HepG2 (cell line): ENCODE measurements around the gene ZAR1L. TPM values are rescaled to one million over a fixed set of nuclear protein-coding genes. Genes with fewer than 3 reads are reported as not detected.

Source experiments
- ATAC-seq: fragments of 200-7000 bp; cut with Tn5 transposase; 3 replicates; pipeline ENCODE4 v1.9.1; 2020; ENCODE audit warnings: mild to moderate bottlenecking, moderate library complexity
- BruUV-seq: library from RNA; stranded (reverse); fragments of 400-500 nt; replicated peaks from 2 replicates; lab custom pipeline; 2021; lab: Mats Ljungman, UMichigan
- CTCF ChIA-PET: fragments of 300-600 bp; formaldehyde crosslinking; extraction: SDS; loops from one replicate; lab custom pipeline; 2021; ENCODE audit warnings: low total read pairs, inconsistent platforms, low intra/inter-chr PET ratio; lab: Yijun Ruan, JAX
- POLR2A ChIA-PET: fragments of 350-600 bp; sonication (Branson Sonifier 250); formaldehyde crosslinking; loops from one replicate; lab custom pipeline; 2020; ENCODE audit warnings: antibody characterized with exemption, inconsistent platforms; lab: Yijun Ruan, JAX
- DNase-seq: peaks from one replicate; pipeline ENCODE4 v3.0.0-alpha.2; 2015; ENCODE audit warnings: low spot score
- FAIRE-seq: peaks from 3 replicates; lab custom pipeline; 2011; peaks lifted over from hg19 to GRCh38; lab: Jason Lieb, UNC
- H2AFZ ChIP-seq: one replicate; pipeline ENCODE4 v1.6.1; 2011; ENCODE audit warnings: low read length, inconsistent platforms
- H3K27ac ChIP-seq: fragments of 300-600 bp; 3 replicates; pipeline ENCODE4 v1.8.0; 2011; ENCODE audit warnings: mixed run types, mild to moderate bottlenecking, mixed read lengths, low read length, inconsistent platforms; ENCODE audit not compliant: insufficient read depth; ENCODE audit errors: extremely low read length
- H3K27me3 ChIP-seq, 2 experiments: fragments of 200-600 bp in 1 of 2; 2 replicates in 1 of 2; 3 replicates in 1 of 2; pipeline versions ENCODE4 v1.6.0 to v1.8.0; 2011; ENCODE audit warnings: low read length in 2 of 2, mild to moderate bottlenecking in 2 of 2, moderate library complexity in 2 of 2, inconsistent platforms in 1 of 2; ENCODE audit not compliant: insufficient read depth in 2 of 2, control insufficient read depth in 1 of 2
- H3K36me3 ChIP-seq, 2 experiments: fragments of 200-600 bp in 1 of 2; replicated peaks in 1 of 2; 2 replicates in 1 of 2; 3 replicates in 1 of 2; pipeline versions ENCODE4 v1.5.1 to v1.8.0; 2011; ENCODE audit warnings: low read length in 2 of 2, inconsistent platforms in 1 of 2; ENCODE audit not compliant: insufficient read depth in 2 of 2, control insufficient read depth in 1 of 2
- H3K4me1 ChIP-seq: 2 replicates; pipeline ENCODE4 v1.5.1; 2012; ENCODE audit warnings: low read length, inconsistent platforms; ENCODE audit not compliant: insufficient read depth
- H3K4me2 ChIP-seq: 2 replicates; pipeline ENCODE4 v1.6.0; 2011; ENCODE audit warnings: low read depth, low read length, inconsistent platforms
- H3K4me3 ChIP-seq, 3 experiments: fragments of 200-600 bp in 1 of 3; sonication (generic), shearing (Covaris generic) in 1 of 3; replicated peaks in 1 of 3; 2 replicates each; pipeline ENCODE4 v1.5.1; 2011 to 2016; ENCODE audit warnings: low read length in 3 of 3, inconsistent platforms in 2 of 3, low read depth in 2 of 3, mild to moderate bottlenecking in 2 of 3, control low read depth in 1 of 3, mixed read lengths in 1 of 3; ENCODE audit not compliant: insufficient read depth in 1 of 3
- H3K79me2 ChIP-seq: one replicate; pipeline ENCODE4 v1.6.1; 2011; ENCODE audit warnings: low read length, inconsistent platforms; ENCODE audit not compliant: insufficient read depth
- H3K9ac ChIP-seq: 2 replicates; pipeline ENCODE4 v1.6.0; 2011; ENCODE audit warnings: mild to moderate bottlenecking, low read depth, low read length, inconsistent platforms; ENCODE audit not compliant: insufficient read depth
- H3K9me3 ChIP-seq: 2 replicates; pipeline ENCODE4 v1.5.1; 2012; ENCODE audit warnings: mild to moderate bottlenecking, low read length
- H4K20me1 ChIP-seq: 2 replicates; pipeline ENCODE4 v1.6.0; 2011; ENCODE audit warnings: inconsistent platforms, mild to moderate bottlenecking, low read length, moderate library complexity; ENCODE audit not compliant: insufficient read depth
- BRCA1 ChIP-seq: sonication (generic); formaldehyde crosslinking; IDR thresholded peaks from 2 replicates; pipeline ENCODE4 v1.4.0; 2020; ENCODE audit warnings: missing genetic modification reagents
- CBFB ChIP-seq: sonication (generic); formaldehyde crosslinking; IDR thresholded peaks from 2 replicates; pipeline ENCODE4 v1.4.0; 2020; ENCODE audit warnings: missing genetic modification reagents
- CCDC6 ChIP-seq: sonication (generic); formaldehyde crosslinking; IDR thresholded peaks from 2 replicates; pipeline ENCODE4 v1.8.1; 2022; ENCODE audit warnings: mild to moderate bottlenecking, missing genetic modification reagents, moderate library complexity
- KAT7 ChIP-seq: IDR thresholded peaks from 2 replicates; pipeline ENCODE4 v1.6.1; 2018; ENCODE audit warnings: borderline replicate concordance, missing compliant biosample characterization
- KIAA2018 ChIP-seq: sonication (generic); formaldehyde crosslinking; IDR thresholded peaks from 2 replicates; pipeline ENCODE4 v1.5.0; 2020; ENCODE audit warnings: mild to moderate bottlenecking, missing genetic modification reagents, borderline replicate concordance
- PAX8 ChIP-seq: sonication (generic); formaldehyde crosslinking; IDR thresholded peaks from 2 replicates; pipeline ENCODE4 v1.8.0; 2022; ENCODE audit warnings: mild to moderate bottlenecking, missing genetic modification reagents, borderline replicate concordance
- TBL1XR1 ChIP-seq: fragments of 150-350 bp; IDR thresholded peaks from 2 replicates; pipeline ENCODE4 v1.6.1; 2014; ENCODE audit warnings: borderline replicate concordance, low read length; ENCODE audit not compliant: partially characterized antibody
- TP53 ChIP-seq: sonication (generic); formaldehyde crosslinking; conservative IDR thresholded peaks from 2 replicates; pipeline ENCODE4 v1.4.0; 2020; ENCODE audit warnings: missing genetic modification reagents
- ZNF225 ChIP-seq: sonication (generic); formaldehyde crosslinking; IDR thresholded peaks from 2 replicates; pipeline ENCODE4 v1.4.0; 2020; ENCODE audit warnings: mild to moderate bottlenecking, missing genetic modification reagents
- WGBS: methylation state at CpG from one replicate; pipeline ENCODE4 v1.1.6; 2017; ENCODE audit warnings: low lambda C conversion rate; 5-methylcytosine and 5-hydroxymethylcytosine counted together
- in situ Hi-C: cut with HindIII; loops from 2 replicates; pipeline ENCODE4 v1.10.0; 2017; ENCODE audit warnings: low pct_unique_long_range_greater_than_20kb; ENCODE audit not compliant: extremely low pct_ligation_motif_present
- intact Hi-C: fragments of 100-400 bp; cut with micrococcal nuclease; formaldehyde crosslinking; loops from one replicate; pipeline ENCODE4 v1.10.0; 2022; ENCODE audit not compliant: unreplicated experiment
- polyA plus RNA-seq, 8 experiments: library from polyadenylated mRNA; depleted of rRNA in 3 of 8; stranded (reverse) in 7 of 8; unstranded in 1 of 8; fragments of >200 nt; fragmentation: Illumina TruSeq in 4 of 8; extraction: Trizol in 4 of 8; gene quantifications; 2 replicates each; pipeline versions ENCODE4 v1.2.1 to v1.2.3, GENCODE V29; 2011 to 2016; ENCODE audit warnings: low read depth in 4 of 8, missing spikeins in 1 of 8, mixed read lengths in 1 of 8; ENCODE audit not compliant: insufficient read depth in 1 of 8
- total RNA-seq, 5 experiments: library from RNA; depleted of rRNA; stranded (reverse); fragments of >200 nt; fragmentation: Illumina TruSeq; extraction: Trizol; gene quantifications; 2 replicates each; pipeline ENCODE4 v1.2.3, GENCODE V29; 2016; ENCODE audit warnings: low read depth in 1 of 5
- TF ChIP-seq, protein P1 (sequence below): sonication (generic); formaldehyde crosslinking; IDR thresholded peaks from 2 replicates; pipeline ENCODE4 v1.4.0; 2020; ENCODE audit warnings: missing genetic modification reagents
- TF ChIP-seq, protein P2 (sequence below): sonication (generic); formaldehyde crosslinking; IDR thresholded peaks from 2 replicates; pipeline ENCODE4 v1.4.0; 2020; ENCODE audit warnings: missing genetic modification reagents

The ZAR1L gene
- total and polyA plus RNA-seq, 2 of the 13 experiments (the other 11 are each of a cell fraction or from before 2014, with no cell fraction given) = 0.09 TPM; not detected in 1

- Histone ChIP-seq H3K9ac (no peak overlapping the region), H2AFZ (no peak overlapping the region), H3K4me3 (no peak overlapping the region), H4K20me1 (no peaks in the 10 kb centered on the region), H3K4me2 (no peak overlapping the region), H3K4me1 (peaks cover 29% of the 10 kb centered on the region), H3K36me3 (peaks cover 4 to 34% of the 10 kb centered on the region in 2 experiments; a peak in 4 of 5 replicates), H3K9me3 (no peaks in the 10 kb centered on the region), H3K79me2 (no peaks in the 10 kb centered on the region), H3K27ac (no peak overlapping the region), H3K27me3 (no peaks in the 10 kb centered on the region)
- WGBS = 93% methylated on average over 3 of the region's 3 CpGs
- CTCF ChIA-PET = no interaction called here
- in situ Hi-C loops (no loop called here), intact Hi-C loops (no loop called here)
- no TSS peak for BruUV-seq
- ATAC-seq (no peak), DNase-seq (no peak), FAIRE-seq (no peak)
- POLR2A ChIA-PET = no interaction called here
- TF ChIP-seq PAX8 (CRISPR knock-in tag) (no peak), CCDC6 (no peak), KAT7 (CRISPR knock-in tag) (no peak), CBFB (CRISPR knock-in tag) (no peak), TP53 (CRISPR knock-in tag) (no peak), KIAA2018 (CRISPR knock-in tag) (no peak), TBL1XR1 (no peak), BRCA1 (CRISPR knock-in tag) (no peak), ZNF225 (CRISPR knock-in tag) (no peak)
- TF ChIP-seq, protein P1, sequence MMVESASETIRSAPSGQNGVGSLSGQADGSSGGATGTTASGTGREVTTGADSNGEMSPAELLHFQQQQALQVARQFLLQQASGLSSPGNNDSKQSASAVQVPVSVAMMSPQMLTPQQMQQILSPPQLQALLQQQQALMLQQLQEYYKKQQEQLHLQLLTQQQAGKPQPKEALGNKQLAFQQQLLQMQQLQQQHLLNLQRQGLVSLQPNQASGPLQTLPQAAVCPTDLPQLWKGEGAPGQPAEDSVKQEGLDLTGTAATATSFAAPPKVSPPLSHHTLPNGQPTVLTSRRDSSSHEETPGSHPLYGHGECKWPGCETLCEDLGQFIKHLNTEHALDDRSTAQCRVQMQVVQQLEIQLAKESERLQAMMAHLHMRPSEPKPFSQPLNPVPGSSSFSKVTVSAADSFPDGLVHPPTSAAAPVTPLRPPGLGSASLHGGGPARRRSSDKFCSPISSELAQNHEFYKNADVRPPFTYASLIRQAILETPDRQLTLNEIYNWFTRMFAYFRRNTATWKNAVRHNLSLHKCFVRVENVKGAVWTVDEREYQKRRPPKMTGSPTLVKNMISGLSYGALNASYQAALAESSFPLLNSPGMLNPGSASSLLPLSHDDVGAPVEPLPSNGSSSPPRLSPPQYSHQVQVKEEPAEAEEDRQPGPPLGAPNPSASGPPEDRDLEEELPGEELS (CRISPR knock-in tag) = no peak
- TF ChIP-seq, protein P2, sequence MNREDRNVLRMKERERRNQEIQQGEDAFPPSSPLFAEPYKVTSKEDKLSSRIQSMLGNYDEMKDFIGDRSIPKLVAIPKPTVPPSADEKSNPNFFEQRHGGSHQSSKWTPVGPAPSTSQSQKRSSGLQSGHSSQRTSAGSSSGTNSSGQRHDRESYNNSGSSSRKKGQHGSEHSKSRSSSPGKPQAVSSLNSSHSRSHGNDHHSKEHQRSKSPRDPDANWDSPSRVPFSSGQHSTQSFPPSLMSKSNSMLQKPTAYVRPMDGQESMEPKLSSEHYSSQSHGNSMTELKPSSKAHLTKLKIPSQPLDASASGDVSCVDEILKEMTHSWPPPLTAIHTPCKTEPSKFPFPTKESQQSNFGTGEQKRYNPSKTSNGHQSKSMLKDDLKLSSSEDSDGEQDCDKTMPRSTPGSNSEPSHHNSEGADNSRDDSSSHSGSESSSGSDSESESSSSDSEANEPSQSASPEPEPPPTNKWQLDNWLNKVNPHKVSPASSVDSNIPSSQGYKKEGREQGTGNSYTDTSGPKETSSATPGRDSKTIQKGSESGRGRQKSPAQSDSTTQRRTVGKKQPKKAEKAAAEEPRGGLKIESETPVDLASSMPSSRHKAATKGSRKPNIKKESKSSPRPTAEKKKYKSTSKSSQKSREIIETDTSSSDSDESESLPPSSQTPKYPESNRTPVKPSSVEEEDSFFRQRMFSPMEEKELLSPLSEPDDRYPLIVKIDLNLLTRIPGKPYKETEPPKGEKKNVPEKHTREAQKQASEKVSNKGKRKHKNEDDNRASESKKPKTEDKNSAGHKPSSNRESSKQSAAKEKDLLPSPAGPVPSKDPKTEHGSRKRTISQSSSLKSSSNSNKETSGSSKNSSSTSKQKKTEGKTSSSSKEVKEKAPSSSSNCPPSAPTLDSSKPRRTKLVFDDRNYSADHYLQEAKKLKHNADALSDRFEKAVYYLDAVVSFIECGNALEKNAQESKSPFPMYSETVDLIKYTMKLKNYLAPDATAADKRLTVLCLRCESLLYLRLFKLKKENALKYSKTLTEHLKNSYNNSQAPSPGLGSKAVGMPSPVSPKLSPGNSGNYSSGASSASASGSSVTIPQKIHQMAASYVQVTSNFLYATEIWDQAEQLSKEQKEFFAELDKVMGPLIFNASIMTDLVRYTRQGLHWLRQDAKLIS (CRISPR knock-in tag) = no peak
Observed at GRCh38 chr13:32278426-32278825, 36.7 kb downstream of the ZAR1L start.
